SK-N-SH treated with all-trans-retinoic acid at 6 μM for 48 hours (cell line): Measurements from ENCODE around the gene HM13.

Source experiments
- CREB5 ChIP-seq: fragments of 250-450 bp; sonication (Bioruptor Pico); IDR thresholded peaks from 2 replicates; pipeline ENCODE4 v1.5.1; 2020; ENCODE audit warnings: low read depth, mild to moderate bottlenecking, moderate library complexity
- SNAI2 ChIP-seq: fragments of 250-450 bp; sonication (Bioruptor Pico); IDR thresholded peaks from 2 replicates; pipeline ENCODE4 v1.5.0; 2020; ENCODE audit warnings: mild to moderate bottlenecking, moderate library complexity
- TOX ChIP-seq: fragments of 250-450 bp; sonication (Bioruptor Pico); IDR thresholded peaks from 2 replicates; pipeline ENCODE4 v1.8.0; 2021; ENCODE audit warnings: mild to moderate bottlenecking, moderate library complexity, borderline replicate concordance
- ZFP30 ChIP-seq: fragments of 450-650 bp; formaldehyde crosslinking; IDR thresholded peaks from 2 replicates; pipeline ENCODE4 v1.5.0; 2022; ENCODE audit warnings: mild to moderate bottlenecking, moderate library complexity
- ZNF565 ChIP-seq: fragments of 450-650 bp; formaldehyde crosslinking; conservative IDR thresholded peaks from 2 replicates; pipeline ENCODE4 v1.5.0; 2020; ENCODE audit warnings: low read depth, mild to moderate bottlenecking, moderate library complexity
- ZNF70 ChIP-seq: fragments of 450-650 bp; formaldehyde crosslinking; IDR thresholded peaks from 2 replicates; pipeline ENCODE4 v1.5.0; 2020; ENCODE audit warnings: mild to moderate bottlenecking, moderate library complexity

- TF ChIP-seq SNAI2 (CRISPR knock-in tag) (no peak), ZFP30 (CRISPR knock-in tag) (no peak), CREB5 (CRISPR knock-in tag) (no peak), ZNF70 (CRISPR knock-in tag) (no peak), TOX (CRISPR knock-in tag) (no peak), ZNF565 (CRISPR knock-in tag) (no peak)
Observed at GRCh38 chr20:31577194-31577593, 63.0 kb downstream of the HM13 start.
